GM20000 (cell line): ENCODE data around the gene CDH22.

Experiments
- DNase-seq: peaks from one replicate; pipeline ENCODE4 v3.0.0; 2012; ENCODE audit warnings: low spot score
- TF ChIP-seq, protein P1 (sequence below): IDR thresholded peaks from 2 replicates; pipeline ENCODE4 v1.5.1; 2012; ENCODE audit warnings: mild to moderate bottlenecking, control low read depth; ENCODE audit errors: extremely low read depth, missing control alignments

CDH22 gene

DNA sequence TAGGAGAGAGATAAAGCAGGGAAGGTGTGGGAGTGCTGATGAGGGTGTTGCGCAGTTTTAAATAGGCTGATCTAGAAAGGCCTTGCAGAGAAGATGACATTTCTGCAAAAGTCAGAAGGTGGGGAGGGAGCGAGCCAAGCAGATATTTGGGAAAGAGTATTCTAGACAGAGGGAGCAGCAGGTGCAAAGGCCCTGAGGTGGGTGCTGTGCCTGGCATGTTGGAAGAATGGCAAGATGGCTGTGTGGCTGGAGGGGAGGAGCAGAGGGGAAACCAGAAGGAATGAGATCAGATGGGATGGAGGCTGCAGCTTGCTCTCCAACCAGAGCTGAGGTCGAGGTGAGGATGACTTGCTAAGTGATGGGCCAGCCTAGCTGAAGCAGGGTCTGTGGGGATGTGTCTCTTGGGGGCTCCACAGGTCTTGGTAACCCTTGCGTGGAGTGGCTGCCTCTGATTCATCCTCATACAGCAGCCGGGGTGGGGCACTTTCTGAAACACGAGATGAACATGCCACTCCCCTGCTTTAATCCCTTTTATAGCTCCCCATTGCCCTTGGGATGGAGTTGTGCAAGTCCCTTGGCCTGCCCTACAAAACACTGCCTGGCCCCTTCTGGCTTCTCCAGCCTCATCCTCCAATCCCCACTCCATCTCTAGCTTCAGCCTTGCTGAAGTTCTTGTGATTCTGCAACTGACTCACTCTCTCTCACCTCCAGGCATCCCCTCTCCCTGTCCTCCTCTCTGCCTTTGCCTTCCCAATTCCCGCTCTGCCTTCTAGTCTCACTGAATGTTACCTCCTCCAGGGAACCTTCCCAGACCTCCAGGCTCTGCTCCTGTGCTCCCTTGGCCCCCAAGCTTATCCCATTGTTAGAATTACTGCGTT, 94.1 kb downstream of the CDH22 start:
- TF ChIP-seq, protein P1, sequence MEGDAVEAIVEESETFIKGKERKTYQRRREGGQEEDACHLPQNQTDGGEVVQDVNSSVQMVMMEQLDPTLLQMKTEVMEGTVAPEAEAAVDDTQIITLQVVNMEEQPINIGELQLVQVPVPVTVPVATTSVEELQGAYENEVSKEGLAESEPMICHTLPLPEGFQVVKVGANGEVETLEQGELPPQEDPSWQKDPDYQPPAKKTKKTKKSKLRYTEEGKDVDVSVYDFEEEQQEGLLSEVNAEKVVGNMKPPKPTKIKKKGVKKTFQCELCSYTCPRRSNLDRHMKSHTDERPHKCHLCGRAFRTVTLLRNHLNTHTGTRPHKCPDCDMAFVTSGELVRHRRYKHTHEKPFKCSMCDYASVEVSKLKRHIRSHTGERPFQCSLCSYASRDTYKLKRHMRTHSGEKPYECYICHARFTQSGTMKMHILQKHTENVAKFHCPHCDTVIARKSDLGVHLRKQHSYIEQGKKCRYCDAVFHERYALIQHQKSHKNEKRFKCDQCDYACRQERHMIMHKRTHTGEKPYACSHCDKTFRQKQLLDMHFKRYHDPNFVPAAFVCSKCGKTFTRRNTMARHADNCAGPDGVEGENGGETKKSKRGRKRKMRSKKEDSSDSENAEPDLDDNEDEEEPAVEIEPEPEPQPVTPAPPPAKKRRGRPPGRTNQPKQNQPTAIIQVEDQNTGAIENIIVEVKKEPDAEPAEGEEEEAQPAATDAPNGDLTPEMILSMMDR: no peak
- no peak for DNase-seq

GRCh38 chr20:46212876-46213275, 95.4 kb downstream of the CDH22 start:
- no peak for DNase-seq
- TF ChIP-seq, protein P1: no peak

DNA sequence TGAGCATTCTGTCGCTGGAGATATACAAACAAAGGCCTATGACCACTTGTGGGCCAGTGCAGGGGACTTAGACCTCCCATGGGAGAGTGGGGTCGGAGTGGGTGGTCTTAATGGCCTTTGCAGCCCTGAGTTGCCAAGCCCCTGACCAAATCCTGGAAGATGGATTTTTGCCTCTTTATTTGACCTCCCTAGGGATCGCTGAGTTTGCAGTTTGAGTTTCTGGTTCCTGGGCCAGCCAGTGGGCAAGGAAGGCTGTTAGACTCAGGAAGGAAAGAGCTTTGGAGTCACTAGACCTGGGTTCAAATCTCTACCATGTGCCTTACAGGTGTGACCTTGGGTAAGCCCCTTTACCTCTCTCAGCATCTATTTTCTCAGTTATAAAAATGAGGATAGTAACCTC, 96.0 kb downstream of the CDH22 start:
- TF ChIP-seq, protein P1: no peak
- DNase-seq: no peak

- no peak for DNase-seq
- TF ChIP-seq, protein P1: no peak
Observed at GRCh38 chr20:46211331-46211722, 97.0 kb downstream of the CDH22 start.

GRCh38 chr20:46210672-46211330, 97.5 kb downstream of the CDH22 start:
- TF ChIP-seq, protein P1: no peak
- DNase-seq: no peak

DNA sequence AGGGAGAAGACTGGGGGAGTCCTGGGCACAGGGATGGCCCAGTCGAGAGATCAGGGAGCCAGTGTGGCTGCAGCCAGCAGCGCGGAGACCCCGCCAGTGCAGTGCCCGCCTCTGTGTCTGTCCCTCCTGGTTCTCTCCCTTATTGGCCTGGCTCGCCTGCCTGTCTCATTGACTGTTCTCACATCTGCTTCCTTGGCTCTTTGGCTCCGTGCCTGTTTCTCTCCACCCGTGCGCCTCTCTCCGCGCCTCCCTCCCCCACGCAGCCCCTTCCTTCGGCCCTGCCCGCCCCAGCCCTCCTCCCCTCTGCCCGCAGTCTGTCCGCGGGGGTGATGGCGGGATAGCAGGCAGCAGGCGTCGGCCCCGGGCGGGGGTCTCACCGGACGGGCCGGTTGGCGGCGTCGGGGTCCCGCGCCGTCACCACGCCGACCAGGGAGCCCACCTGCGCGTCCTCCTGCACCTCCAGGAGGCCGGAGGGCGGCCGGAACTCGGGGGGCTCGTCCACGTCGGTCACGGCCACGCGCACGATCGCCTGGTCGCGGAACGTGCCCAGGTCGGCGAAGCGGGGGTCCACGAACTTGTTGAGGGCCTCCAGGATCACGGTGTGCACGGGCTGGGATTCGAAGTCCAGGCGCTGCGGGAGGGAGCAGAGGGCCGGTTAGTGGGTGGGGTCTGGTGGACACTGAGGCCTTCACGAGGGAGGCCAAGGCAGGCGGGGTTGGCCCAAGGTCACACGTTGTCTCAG, 98.2 kb downstream of the CDH22 start:
- TF ChIP-seq, protein P1: no peak
- DNase-seq: no peak

GRCh38 chr20:46207793-46208192, 100.5 kb downstream of the CDH22 start:
- TF ChIP-seq, protein P1: no peak
- no peak for DNase-seq
